K562 (cell line): ENCODE measurements around the gene IPO13. TPM values are rescaled to one million over a fixed set of nuclear protein-coding genes. Genes with fewer than 3 reads are reported as not detected.
A peak's percentile ranks its signal among the peaks of the same experiment; 100 is the strongest.

ENCODE experiments used
- CHD1 ChIP-seq: fragments of 200-600 bp; sonication (generic); IDR thresholded peaks from one replicate; pipeline ENCODE4 v1.6.1; 2012; ENCODE audit warnings: mild to moderate bottlenecking, moderate library complexity, low read length, inconsistent platforms
- DPF2 ChIP-seq: fragments of 450-650 bp; IDR thresholded peaks from 2 replicates; pipeline ENCODE4 v1.6.1; 2016
- EGR1 ChIP-seq: fragments of 450-650 bp; conservative IDR thresholded peaks from 2 replicates; pipeline ENCODE4 v1.6.1; 2017; ENCODE audit warnings: mild to moderate bottlenecking
- FOXJ3 ChIP-seq: sonication (generic); formaldehyde crosslinking; IDR thresholded peaks from 2 replicates; pipeline ENCODE4 v1.4.0; 2020; ENCODE audit warnings: mild to moderate bottlenecking, missing genetic modification reagents
- MBD1 ChIP-seq: fragments of 250-450 bp; sonication (Bioruptor Pico); IDR thresholded peaks from 2 replicates; pipeline ENCODE4 v1.8.0; 2022; ENCODE audit warnings: inconsistent platforms
- NR2C2 ChIP-seq, 2 experiments: fragments of 200-800 bp in 1 of 2; sonication (Bioruptor generic) in 1 of 2; sonication (generic) in 1 of 2; formaldehyde crosslinking in 1 of 2; IDR thresholded peaks; 2 replicates each; pipeline versions ENCODE4 v1.6.1 to v1.8.0; 2016 to 2022; ENCODE audit warnings: mild to moderate bottlenecking in 1 of 2, missing compliant biosample characterization in 1 of 2, missing genetic modification characterization in 1 of 2, missing genetic modification reagents in 1 of 2
- PHB2 ChIP-seq: fragments of 450-650 bp; IDR thresholded peaks from 2 replicates; pipeline ENCODE4 v1.6.1; 2017; ENCODE audit warnings: low read depth
- PRDM10 ChIP-seq: fragments of 450-650 bp; IDR thresholded peaks from 2 replicates; pipeline ENCODE4 v1.6.1; 2018; ENCODE audit not compliant: partially characterized antibody
- SMARCA4 ChIP-seq: fragments of 450-650 bp; IDR thresholded peaks from 2 replicates; pipeline ENCODE4 v1.6.1; 2016
- SMARCE1 ChIP-seq: fragments of 450-650 bp; IDR thresholded peaks from 2 replicates; pipeline ENCODE4 v1.7.1; 2016; ENCODE audit warnings: mild to moderate bottlenecking
- TAF7 ChIP-seq: fragments of 450-650 bp; IDR thresholded peaks from 2 replicates; pipeline ENCODE4 v1.6.1; 2016; ENCODE audit warnings: missing genetic modification characterization, missing compliant biosample characterization
- ZNF444 ChIP-seq: fragments of 250-450 bp; sonication (Bioruptor Pico); IDR thresholded peaks from 2 replicates; pipeline ENCODE4 v1.4.0; 2020; ENCODE audit warnings: mild to moderate bottlenecking, moderate library complexity
- ZNF507 ChIP-seq: conservative IDR thresholded peaks from 2 replicates; pipeline ENCODE4 v1.6.1; 2017; ENCODE audit warnings: missing genetic modification characterization, missing compliant biosample characterization
- ZNF740 ChIP-seq, 3 experiments: fragments of 200-800 bp in 1 of 3; sonication (Bioruptor generic) in 1 of 3; sonication (generic) in 1 of 3; formaldehyde crosslinking in 1 of 3; IDR thresholded peaks; 2 replicates each; pipeline versions ENCODE4 v1.6.1 to v1.8.0; 2016 to 2022; ENCODE audit warnings: mild to moderate bottlenecking in 2 of 3, missing compliant biosample characterization in 2 of 3, missing genetic modification characterization in 2 of 3, missing genetic modification reagents in 1 of 3
- polyA plus RNA-seq, 8 experiments: library from polyadenylated mRNA; depleted of rRNA in 4 of 8; stranded (reverse) in 5 of 8; unstranded in 3 of 8; fragments of >200 nt; fragmentation: Nextera tagmentation in 2 of 8; fragmentation: Illumina TruSeq in 1 of 8; extraction: Ambion mirVana in 2 of 8; extraction: Trizol in 1 of 8; gene quantifications; 2 replicates each; pipeline versions ENCODE4 v1.2.1 to v1.2.3, GENCODE V29; 2011 to 2014; ENCODE audit warnings: inconsistent platforms in 1 of 8, missing spikeins in 1 of 8
- total RNA-seq, 7 experiments: library from RNA; depleted of rRNA in 6 of 7; stranded (reverse); fragments of >200 nt in 6 of 7; fragmentation: Illumina TruSeq in 2 of 7; extraction: Trizol in 2 of 7; gene quantifications; 2 replicates each; pipeline versions ENCODE4 v1.2.1 to v1.2.3, GENCODE V29; 2011 to 2021; ENCODE audit warnings: low replicate concordance in 1 of 7

IPO13 gene
- total and polyA plus RNA-seq, 9 of the 15 experiments (the other 6 are each of a cell fraction or from before 2014, with no cell fraction given), result 7.0 to 30.8 (median 16.2) TPM

- TF ChIP-seq FOXJ3 (CRISPR knock-in tag) (no peak), PRDM10 (peak; percentile 82), SMARCE1 (peak; percentile 22; the same call in 1 of the 2 replicates), CHD1 (peak; percentile 30), MBD1 (CRISPR knock-in tag) (no peak), PHB2 (no peak), NR2C2 (CRISPR knock-in tag; IDR thresholded peaks at IDR 0.05) (no peak), NR2C2 (tag; IDR thresholded peaks at IDR 0.05) (peak; percentile 17), ZNF444 (CRISPR knock-in tag) (no peak), SMARCA4 (0 out of 2 replicates have a peak, but pooled peaks have one; percentile 15), ZNF740 (CRISPR knock-in tag; IDR thresholded peaks at IDR 0.05) (peak; percentile 65; the same call in 1 of the 2 replicates), ZNF740 (tag; IDR thresholded peaks at IDR 0.05) (no peak; a peak in 1 of 4 replicates), DPF2 (peak; percentile 32; the same call in 1 of the 2 replicates), ZNF507 (tag) (no peak), TAF7 (tag) (peak; percentile 73; the same call in 1 of the 2 replicates), EGR1 (peak; percentile 30)
Observed at GRCh38 chr1:43947061-43947873, 517 bp downstream of the IPO13 start (continued).
